T47D (cell line): ENCODE results near the gene CACNA1B.
A peak's percentile ranks its signal among the peaks of the same experiment; 100 is the strongest.

Source experiments
- DNase-seq, 2 experiments: peaks; one replicate each; pipeline versions ENCODE4 v3.0.0 to v3.0.0-alpha.2; 2011 to 2012; ENCODE audit warnings: low read depth in 1 of 2, low spot score in 1 of 2
- JUND ChIP-seq: IDR thresholded peaks from 2 replicates; pipeline ENCODE4 v1.6.1; 2012; ENCODE audit warnings: low read depth
- in situ Hi-C: cut with HindIII; loops from 2 replicates; pipeline ENCODE4 v1.10.0; 2016; ENCODE audit warnings: low sequenced_read_pairs, low pct_unique_long_range_greater_than_20kb

CACNA1B gene

DNA sequence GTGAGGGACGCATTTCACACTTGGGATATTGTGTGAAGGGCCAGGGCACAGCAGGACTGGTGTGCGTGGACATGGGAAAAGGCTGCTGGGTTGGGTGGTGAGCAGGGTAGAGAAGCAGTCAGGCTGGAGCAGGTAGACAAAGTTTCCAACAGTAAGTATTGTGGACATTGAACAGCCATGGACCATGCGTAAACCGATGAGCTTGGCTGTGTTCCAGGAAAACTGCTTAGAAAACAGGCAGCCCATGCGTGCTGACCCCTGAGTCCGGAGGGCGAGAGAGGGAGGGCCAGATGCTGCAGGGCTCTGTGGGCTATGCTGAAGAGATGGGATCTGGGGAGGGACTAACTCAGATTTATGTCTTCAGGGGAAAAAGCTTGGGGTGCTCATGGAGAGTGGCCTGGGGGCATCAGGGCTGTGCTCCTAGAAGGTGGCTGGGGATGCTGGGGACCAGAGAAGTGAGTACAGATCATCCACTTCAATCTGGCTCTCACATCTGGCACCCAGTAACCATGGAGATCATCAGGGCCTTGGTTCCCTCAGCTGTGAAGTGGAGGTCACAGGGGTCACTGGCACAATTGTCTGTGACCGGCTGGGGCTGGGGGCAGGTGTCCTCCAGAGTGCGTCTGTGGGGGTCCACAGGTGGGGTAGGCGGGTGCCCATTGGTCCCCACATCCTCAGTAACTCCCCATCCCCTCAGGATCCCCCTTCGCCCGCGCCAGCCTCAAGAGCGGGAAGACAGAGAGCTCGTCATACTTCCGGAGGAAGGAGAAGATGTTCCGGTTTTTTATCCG, 93.3 kb downstream of the CACNA1B start:
- TF ChIP-seq JUND: no peak
- in situ Hi-C loops: no loop called here
- DNase-seq: no peak

DNA sequence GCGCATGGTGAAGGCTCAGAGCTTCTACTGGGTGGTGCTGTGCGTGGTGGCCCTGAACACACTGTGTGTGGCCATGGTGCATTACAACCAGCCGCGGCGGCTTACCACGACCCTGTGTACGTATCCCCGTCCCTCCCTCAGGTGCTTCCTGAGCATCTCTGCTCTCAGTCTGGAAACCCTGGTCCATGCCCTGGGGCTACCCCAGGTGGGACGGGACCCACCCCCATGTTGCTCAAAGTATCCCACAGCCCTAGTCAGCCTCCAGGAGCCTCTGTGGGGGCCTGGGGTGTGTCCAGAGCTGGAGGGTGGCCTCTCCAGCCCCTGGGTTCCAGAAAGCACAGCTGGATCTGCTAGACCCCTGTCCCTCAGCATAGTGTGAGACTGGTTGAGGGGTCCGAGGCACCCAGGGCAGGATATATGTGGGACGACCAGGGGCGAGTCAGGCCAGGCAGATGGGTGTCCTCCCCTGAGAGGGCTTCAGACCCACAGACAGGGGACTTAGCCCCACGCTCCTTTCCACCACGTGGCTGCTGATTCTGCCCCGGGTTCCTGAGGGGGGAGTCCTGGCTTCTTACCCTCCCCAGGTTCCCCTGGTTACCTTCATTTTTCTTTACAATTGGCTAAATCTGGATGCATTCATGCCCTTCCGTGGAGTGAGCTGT, 94.0 kb downstream of the CACNA1B start:
- TF ChIP-seq JUND: no peak
- DNase-seq: no peak
- in situ Hi-C loops: no loop called here

DNA sequence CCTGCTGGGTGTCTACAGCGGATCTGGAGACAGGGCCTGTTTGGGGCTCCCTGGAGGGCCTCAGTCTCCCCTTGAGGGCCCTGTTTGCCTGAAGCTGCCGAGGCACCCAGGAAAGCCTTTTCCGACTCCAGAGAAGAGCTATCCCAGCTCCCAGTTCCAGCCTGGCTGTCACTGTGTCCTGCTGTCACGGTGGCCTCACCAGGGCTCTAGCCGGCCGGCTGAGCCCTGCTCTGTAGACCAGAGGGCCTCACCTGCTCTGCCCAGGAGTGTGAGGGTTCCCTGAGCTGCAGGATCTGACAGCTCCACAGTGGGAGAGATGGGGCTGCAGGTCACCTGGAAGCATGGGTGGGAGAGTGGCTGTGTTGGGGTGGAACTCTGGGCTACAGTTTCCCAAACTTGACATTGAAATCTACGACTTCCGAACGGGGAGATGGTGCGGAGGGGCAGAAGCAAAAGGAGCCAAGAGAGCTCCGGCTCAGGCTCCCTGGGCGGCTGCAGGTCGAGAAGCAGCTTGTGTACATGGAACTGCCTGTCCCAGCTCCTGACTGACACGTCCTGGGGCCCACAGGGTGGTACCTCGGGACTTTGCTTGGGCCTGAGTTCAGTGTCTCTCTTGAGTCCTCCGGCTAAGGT, 94.9 kb downstream of the CACNA1B start:
- no peak for TF ChIP-seq JUND
- DNase-seq: no peak
- in situ Hi-C loops: no loop called here

DNA sequence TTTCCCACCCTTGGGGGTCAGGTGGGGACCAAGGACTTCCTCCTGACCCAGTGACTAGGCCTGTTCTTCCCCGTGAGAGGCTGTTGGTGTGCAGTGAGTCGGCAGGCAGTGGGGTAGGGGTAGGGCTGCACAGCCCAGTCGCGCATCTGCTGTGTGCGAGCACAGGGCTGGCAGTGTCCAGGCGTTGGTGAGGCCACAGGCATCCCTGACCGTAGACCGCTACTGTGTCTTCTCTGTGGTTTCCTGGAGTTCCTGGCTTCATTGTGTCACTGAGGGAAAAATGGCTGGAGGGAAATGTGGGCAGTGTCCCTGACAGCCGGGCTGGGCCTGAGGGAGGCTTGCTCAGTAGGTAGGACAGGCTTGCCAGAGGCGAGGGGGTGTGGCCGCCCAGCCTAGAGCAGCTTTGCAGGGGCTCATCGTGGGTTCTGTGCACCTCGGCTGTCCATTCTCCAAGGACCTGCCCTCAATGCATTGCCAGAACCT, 95.4 kb downstream of the CACNA1B start:
- no peak for TF ChIP-seq JUND
- in situ Hi-C loops: no loop called here
- DNase-seq: no peak

DNA sequence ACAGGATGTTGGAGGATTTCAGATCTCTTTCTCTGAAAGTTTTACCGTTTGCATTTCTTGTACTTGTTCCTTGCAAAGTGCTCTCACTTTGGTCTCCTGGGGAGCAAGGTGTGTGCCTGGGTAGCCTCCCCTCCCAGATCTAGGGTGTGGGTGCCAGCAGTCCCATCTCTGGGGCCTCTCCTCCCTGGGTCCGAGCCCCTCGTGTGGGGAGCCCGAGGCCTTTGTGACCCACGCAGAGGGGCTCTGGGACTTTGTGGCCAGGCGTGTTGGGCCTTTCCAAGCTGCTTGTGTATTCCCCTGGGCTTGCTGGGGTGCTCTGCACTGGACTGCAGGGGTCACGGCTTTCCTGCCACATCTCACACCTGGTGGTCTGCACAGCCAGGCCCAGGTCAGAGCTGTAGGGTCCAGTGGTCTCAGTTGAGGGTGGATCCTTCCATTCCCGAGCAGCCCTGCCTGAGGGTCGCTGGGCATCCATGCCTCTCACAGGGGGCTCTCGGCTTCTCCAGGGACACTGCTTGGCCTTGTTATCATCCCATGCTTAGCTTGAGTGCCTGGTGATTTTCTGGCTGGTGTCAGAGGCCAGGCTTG, 96.3 kb downstream of the CACNA1B start:
- in situ Hi-C loops: no loop called here
- no peak for DNase-seq
- TF ChIP-seq JUND: no peak

DNA sequence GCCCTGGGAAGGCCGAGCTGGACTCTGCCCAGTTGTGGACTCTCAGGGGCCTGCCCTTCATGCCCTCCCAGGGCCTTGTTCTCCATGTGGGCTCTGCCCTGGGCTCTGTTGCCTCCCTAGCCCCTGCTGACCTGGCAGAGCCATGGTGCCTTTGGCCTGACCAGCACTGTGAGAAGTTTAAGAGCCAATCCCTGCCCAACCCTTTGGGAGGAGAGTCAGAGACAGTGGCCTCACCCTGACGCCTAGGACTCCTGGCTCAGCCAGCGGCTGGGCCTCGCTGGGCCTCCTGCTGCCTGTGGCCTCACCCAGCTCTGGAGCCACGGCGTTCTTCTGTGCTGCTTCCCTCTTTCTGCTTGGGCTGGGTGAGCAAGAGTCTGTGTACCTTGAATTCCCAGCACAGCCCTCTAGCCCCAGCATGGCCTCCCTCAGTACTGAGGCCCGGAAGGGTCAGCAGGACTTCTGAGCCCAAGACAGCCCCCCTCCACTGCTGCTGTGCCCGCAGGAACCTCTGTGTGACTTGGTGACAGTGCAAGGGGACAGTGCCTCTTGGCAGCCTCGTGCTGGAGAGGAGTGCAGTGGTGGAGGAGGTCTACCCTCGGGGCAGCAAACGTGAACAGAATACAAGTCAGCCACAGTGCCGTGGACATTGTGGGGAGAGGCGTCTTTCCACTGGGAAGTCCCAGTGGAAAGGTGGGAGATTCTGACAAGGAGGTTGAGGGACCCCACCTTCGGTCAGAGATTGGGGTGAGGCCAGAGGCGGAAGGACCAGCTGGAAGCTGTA, 97.4 kb downstream of the CACNA1B start:
- DNase-seq: no peak
- in situ Hi-C loops: no loop called here
- no peak for TF ChIP-seq JUND

DNA sequence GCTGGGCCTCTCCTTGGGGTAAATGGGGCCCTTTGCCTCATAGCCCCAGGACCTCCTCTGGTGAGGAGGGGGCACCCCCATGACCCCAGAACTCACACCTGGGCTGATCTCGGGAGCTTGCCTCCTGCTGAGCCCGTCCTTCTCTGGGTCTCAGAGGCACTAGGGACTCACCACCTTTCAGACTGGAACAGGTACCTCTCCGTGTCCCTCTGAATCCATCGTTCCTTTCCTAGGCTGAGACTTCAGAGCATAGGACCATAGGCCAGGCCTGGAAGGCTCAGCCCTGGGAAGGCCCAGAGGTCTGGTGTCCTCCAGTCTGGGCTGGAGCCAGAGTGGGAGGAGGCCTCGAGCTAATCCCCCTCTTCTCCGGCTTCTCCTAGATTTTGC, 97.9 kb downstream of the CACNA1B start:
- no peak for DNase-seq
- in situ Hi-C loops: no loop called here
- TF ChIP-seq JUND: no peak

DNA sequence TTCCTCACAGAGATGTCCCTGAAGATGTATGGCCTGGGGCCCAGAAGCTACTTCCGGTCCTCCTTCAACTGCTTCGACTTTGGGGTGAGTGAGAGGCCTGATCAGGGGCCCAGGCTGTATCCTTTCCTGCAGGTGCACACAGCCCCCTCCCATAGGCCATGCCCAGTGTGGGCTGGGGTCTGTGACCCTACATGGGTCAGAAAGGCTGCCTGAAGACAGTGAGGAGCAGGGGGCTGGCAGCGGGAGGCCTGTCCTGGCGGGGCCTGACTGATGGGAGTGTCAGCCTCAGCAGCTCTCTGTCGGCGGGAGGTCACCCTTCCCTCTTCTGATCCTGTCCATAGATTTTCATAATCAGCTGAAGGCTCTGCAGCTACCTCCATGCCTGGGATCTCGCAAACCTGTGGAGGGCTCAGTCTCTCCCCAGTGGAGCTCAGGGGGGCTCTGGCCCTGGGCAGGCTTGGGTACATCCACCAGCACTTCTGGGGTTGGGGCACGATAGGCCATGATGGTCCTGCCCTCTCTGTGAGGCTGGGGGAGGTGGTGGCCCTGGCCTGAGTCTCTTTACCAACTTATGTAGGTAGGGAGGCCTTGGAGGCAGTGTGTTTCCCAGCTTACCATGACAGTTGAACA, 98.5 kb downstream of the CACNA1B start:
- no peak for TF ChIP-seq JUND
- no peak for DNase-seq
- in situ Hi-C loops: no loop called here

DNA sequence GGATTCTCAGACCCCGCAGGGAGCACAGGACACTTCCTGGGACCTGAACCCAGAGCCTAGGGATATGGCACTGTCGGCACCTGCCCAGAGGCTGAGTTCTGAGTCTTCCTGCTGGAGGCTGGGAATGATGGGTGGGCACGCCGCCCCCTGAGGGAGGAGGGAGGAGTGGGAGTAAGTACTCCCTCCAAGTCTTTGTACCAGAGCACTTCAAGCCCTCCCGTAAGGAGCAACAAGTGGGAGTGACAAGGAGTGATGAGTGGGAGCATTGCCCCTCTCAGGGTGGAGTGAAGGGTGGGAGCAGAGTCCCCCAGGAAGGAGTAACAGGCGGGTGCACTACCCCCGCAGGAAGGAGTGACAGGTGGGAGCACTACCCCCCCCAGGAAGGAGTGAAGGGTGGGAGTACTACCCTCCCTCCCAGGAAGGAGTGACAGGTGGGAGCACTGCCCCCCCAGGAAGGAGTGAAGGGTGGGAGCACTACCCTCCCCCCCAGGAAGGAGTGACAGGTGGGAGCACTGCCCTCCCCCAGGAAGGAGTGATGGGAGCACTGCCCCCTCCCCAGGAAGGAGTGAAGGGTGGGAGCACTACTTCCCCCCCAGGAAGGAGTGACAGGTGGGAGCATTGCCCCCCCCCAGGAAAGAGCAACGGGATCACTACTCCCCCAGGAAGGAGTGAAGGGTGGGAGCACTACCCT, 100.1 kb downstream of the CACNA1B start:
- TF ChIP-seq JUND: no peak
- in situ Hi-C loops: no loop called here
- no peak for DNase-seq

DNA sequence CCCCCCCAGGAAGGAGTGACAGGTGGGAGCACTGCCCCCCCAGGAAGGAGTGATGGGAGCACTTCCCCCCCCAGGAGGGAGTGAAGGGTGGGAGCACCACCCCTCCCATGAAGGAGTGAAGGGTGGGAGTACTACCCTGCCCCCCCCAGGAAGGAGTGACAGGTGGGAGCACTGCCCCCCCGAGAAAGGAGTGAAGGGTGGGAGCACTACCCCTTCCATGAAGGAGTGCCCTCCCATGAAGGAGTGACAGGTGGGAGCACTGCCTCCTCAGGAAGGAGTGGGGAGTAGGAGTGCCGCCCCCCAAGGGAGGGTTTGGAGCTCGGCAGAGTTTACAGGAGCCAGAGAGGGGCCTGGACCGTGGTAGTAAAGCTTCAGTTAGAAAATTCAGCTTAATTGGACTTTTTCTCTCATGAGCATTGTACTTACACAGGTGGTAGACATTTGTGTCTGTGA, 100.7 kb downstream of the CACNA1B start:
- DNase-seq: no peak
- in situ Hi-C loops: no loop called here
- no peak for TF ChIP-seq JUND

DNA sequence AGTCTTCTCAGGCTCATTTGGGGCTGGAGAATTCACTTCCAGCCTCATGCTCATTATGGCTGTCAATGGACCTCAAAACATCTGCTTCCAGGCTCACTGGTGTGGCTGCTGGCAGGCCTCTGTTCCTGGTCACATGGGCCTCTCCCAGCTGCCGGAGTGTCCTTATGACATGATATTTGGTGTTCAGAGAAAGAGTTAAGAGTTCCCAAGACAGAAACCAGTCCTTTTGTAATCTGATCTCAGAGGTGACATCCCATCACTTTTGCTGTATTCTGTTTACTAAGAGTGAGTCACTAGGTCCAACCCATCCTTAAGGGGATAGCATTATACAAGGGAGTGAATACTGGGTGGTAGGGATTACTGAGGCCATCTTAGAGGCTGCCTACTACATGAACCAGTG, 104.6 kb downstream of the CACNA1B start:
- in situ Hi-C loops: no loop called here
- peak in 1 of 2 experiments; percentile 69 for DNase-seq

DNA sequence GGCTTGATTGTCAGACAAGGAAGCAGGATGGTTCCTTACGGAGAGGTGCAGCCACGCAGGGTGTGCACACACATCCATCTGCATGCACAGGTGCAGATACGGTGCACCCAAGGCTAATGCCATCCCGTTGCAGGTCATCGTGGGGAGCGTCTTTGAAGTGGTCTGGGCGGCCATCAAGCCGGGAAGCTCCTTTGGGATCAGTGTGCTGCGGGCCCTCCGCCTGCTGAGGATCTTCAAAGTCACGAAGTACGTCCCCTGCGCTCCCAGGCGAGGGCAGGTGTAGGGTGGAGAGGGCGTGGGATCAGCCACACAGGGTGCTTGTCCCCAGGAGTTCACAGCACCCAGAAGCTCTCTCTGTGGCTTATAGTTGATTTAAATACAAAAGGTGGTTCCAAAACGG, 106.4 kb downstream of the CACNA1B start:
- no peak for DNase-seq
- TF ChIP-seq JUND: no peak
- in situ Hi-C loops: no loop called here

More for the DNA sequence above, 104.6 kb downstream of the CACNA1B start:
- no peak for TF ChIP-seq JUND
